ENCODE data around the gene CRLF1.

CRLF1 gene

DNA sequence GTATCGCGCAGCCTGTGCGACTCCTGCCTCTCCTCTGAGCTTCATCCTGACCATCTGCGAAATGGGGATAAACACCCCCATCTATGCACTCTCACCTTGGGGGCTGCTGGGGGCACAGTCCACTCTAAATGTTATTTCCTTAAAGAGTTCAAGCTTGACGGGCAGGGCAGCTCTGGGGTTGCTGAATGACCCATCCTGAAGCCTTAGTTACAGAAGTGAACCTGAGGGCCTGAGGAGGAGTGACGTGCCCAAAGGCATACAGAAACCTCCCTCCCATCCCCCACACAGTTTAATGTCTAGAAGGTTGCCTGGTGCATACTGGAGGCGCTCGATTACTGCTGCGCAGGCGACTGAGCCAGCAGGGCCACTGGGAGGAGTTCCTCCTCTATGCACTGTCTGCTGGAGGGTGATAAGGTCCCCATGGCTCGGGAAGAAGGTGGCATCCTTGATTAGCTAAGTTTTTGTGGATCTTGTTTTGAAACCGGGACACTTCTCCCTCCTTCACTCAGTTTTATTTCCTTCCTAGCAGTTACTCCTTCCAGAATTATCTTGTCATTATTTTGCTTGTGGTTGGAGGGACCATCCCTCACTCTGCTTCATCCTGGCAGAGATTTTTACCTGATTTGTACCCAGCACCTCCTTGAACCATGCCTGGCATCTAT, 62.7 kb downstream of the CRLF1 start:
- no peak for DNase-seq
